NOMO-1 treated with dmso at 0.1 percent for 144 hours (cell line): ENCODE results near the gene MGARP.
A peak's percentile ranks its signal among the peaks of the same experiment; 100 is the strongest.
"Not testable (repeated sequence)": the region's sequence is repeated elsewhere in the genome, so short reads cannot be mapped to it uniquely, and the experiment has no call there.

Experiments used
- DNase-seq: peaks from one replicate; lab custom pipeline; 2025; ENCODE audit not compliant: unreplicated experiment; lab: John Stamatoyannopoulos, UW

Gene MGARP

GRCh38 chr4:139279760-139280620 is at the start of gene MGARP:
Gene MGARP (minus strand): TSS chr4:139280225. CDS start chr4:139280158, 67 bp downstream.
- no peak for DNase-seq

DNA sequence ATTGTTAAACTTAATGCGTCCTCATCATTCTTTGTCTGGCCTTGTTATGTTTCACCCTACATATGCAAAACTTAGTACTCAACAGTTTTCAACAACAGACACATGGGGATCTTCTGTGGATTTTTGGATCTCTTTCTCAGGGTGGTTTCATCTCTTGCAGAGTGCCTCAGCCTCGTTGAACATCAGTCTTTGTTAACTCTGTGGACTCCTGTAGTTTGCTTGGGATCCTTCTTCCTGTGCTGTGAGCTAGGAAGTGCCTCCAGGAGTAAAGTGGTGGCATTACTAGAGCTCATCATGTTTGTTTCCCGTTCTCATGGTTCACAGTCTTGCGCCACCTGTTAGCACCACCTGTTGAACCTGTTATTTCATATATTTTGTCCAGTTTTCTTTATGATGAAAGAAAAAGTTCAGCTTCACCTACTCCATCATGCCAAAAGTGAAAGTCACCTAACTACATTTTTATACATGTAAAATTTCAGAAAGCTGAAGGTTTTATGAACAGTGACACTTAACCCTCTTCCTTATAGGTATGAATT is 49.7 kb upstream of the MGARP start:
- DNase-seq = no peak

- no peak for DNase-seq
Measured at GRCh38 chr4:139324620-139325019, 44.6 kb upstream of the MGARP start.

DNA sequence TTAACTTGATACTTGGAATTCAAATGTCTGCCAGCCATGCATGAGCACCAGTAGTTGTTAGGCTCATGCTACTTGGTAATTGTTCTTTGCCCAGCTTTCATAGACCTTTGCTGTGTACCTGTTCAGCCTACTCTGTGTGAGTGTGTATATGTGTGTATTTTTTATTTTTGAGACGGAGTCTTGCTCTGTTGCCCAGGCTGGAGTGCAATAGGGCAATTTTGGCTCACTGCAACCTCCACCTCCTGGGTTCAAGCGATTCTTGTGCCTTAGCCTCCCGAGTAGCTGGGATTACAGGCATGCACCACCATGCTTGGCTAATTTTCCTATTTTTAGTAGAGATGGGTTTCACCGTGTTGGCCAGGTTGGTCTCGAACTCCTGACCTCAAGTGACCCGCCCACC is 42.5 kb upstream of the MGARP start:
- DNase-seq = not testable (repeated sequence)

GRCh38 chr4:139322070-139322469 is 42.0 kb upstream of the MGARP start:
- not testable (repeated sequence) for DNase-seq

- no peak for DNase-seq
Measured at GRCh38 chr4:139319571-139319970, 39.5 kb upstream of the MGARP start.

GRCh38 chr4:139317635-139318034 is 37.6 kb upstream of the MGARP start:
- no peak for DNase-seq

DNA sequence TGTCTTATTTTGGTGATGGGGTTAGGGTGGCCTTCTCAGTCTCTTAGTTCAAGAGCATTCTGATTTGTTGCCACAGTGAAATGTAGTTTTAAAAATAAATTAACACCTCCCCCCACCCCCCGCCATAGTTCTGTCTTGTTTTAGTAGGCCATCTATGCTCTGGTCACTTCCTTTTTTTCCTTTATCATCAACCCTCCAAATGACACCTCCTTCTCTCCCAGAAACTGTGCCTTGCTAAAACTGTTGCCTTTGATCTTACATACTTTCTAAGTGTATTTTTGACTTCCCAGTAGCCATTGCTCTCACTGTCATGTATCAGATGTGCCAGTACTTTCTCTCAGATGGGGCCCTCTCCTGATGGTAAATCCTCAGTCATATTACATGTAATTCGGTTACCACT is 36.7 kb upstream of the MGARP start:
- no peak for DNase-seq

GRCh38 chr4:139315221-139315675 is 35.2 kb upstream of the MGARP start:
- no peak for DNase-seq

GRCh38 chr4:139314047-139314800 is 34.2 kb upstream of the MGARP start:
- no peak for DNase-seq

GRCh38 chr4:139313414-139313813 is 33.4 kb upstream of the MGARP start:
- DNase-seq = not testable (repeated sequence)

DNA sequence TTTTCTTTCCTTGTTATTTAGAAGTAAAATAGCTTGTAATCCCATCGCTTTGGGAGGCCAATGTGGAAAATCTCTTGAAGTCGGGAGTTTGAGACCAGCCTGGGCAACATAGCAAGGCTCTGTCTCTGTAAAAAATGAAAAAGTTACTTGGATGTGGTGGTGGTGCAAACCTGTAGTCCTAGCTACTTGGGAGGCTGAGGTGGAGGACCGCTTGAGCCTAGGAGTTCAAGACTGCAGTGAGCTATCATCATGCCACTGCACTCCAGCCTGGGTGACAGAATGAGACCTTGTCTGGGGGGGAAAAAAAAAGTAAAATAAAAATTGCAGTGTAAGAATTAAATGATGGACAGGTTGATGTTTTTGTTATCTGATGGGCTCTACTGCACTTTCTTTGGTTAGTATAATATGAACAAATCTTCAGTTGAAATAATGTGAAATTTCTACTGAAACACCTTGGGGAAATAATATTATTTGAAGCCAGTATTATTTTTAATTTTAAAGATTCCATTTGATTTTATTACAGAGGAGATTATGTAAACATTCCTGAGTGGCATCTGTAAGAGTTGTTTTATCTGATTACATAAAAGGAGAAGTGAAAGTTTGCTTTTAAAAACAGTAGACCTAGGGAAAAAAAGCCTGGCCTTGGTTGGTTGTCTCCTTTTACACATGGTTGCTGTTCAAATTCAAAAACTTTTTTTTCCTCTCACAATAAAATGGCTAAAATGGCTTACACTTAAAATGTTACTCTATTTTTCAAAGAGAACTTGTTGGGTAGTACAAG is 32.7 kb upstream of the MGARP start:
- DNase-seq = peak; percentile 20

GRCh38 chr4:139311909-139312308 is 31.9 kb upstream of the MGARP start:
- DNase-seq = no peak

- no peak for DNase-seq
Measured at GRCh38 chr4:139304920-139305319, 24.9 kb upstream of the MGARP start.

DNA sequence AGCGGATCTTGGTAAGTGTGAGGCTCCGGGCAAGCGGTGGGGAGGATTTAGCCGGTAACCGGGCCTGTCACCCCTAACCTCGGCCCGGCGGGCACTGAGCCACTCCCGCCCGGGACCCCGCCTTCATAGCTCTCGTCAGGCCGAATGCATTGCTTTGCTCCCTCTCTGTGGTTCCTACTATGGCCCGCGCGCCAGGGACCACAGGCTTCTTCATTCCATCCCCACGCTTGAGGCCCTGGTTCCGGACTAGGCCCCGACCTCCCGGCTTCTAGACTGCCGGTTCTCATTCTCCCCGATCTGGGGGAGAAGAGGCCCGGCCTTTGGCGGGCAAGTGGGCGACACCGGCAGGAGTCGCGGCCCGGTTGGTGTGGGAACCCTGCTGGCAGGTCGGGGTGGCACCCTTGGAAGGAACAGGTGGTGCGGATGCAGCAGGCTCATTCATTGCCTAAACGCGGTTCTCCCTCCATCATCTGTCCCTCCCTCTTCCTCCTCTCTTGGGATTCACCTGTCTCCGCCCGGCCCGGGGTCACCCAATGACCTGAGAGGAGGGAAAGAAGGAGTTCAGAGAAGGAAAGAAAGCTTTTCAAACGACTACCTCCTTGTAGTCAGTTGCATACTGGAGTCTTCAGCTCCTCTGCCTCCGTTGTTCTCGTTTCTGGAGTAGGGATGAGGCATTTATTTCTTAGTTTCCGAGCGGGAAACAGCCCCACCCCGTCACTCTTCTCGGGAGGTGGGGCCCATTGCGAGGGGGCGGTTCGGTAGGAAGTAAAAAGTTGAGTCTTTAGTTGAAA is 22.0 kb upstream of the MGARP start, which contains the start of gene NDUFC1:
Gene NDUFC1 (minus strand): TSS at position 657 of the 791 bp plus-strand sequence. CDS start 6,679 bp downstream, outside the sequence.
- DNase-seq = peak; percentile 66

DNA sequence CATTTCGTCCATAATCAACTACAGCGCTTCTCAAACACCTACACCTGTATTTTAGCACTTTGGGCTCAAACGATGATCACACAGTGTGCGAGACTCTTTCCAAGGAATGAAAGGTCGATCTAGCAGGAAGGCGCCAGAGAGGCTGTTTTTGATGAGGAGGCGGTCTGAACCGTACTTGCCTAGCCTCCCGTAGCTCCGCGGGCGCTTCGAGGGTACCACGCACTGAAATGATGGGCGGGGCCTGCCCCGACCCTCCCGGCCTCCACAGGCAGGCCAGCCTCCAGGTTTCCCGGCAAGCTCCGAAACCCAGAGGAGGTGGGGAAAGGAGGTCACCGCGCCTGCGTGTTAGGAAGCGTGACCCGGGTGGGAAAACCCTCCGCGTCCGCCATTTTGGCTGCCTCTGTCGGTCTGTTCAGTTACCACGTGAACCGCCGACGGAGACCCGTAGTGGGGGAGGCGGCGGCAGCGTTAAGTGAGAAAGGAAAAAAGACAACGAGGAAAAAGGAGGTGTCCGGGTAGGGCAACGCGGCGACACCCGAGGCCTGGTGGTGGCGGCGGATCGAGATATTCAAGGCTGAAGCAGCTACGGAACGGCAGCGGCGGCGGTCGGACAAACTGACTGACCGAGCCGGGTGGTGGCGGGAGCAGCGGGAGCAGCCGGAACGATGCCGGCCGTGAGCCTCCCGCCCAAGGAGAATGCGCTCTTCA is 21.2 kb upstream of the MGARP start, which contains the start of gene NAA15:
Gene NAA15 (plus strand): TSS at position 393 of the 708 bp plus-strand sequence. CDS start 273 bp downstream, at position 666.
- DNase-seq = peak; percentile 95

- DNase-seq = no peak
Measured at GRCh38 chr4:139300431-139301112, 20.5 kb upstream of the MGARP start.

DNA sequence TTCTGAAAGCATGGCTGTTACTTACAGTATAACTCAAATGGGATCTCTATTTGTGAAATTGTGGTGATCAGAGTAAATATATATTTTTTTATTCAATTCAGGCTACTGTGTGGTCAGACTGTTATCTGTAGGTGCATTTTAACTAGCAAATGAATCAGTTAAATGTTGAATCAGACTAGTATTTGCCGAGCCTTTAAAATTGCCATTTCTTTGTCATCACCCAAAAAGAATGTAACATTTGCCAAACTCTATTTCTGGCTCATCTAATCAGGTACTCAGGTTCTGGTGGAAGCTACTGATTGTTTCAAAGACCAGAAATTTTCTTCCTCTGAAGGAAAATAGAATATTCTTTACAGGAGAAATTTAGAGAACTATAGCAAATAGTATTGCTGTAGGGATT is 19.5 kb upstream of the MGARP start:
- DNase-seq = no peak

GRCh38 chr4:139297001-139297410 is 17.0 kb upstream of the MGARP start:
- DNase-seq = no peak
